Peyer's patch (tissue), 4 donors: Measurements from ENCODE around the gene SOCS7.

Source experiments
- POLR2A ChIP-seq, 2 donors: fragments of 450-650 bp; IDR thresholded peaks; one replicate each; pipeline ENCODE4 v1.5.1; 2017; ENCODE audit warnings: antibody characterized with exemption in 2 of 2, mild to moderate bottlenecking in 2 of 2, moderate library complexity in 2 of 2
- TF ChIP-seq, protein P1 (sequence below), 6 experiments: fragments of 450-650 bp in 4 of 6; fragments of 200-600 bp in 2 of 6; sonication (generic) in 1 of 6; IDR thresholded peaks; one replicate each; pipeline ENCODE4 v1.5.1; 2017 to 2019; ENCODE audit warnings: antibody characterized with exemption in 6 of 6, mild to moderate bottlenecking in 3 of 6, moderate library complexity in 1 of 6

DNA sequence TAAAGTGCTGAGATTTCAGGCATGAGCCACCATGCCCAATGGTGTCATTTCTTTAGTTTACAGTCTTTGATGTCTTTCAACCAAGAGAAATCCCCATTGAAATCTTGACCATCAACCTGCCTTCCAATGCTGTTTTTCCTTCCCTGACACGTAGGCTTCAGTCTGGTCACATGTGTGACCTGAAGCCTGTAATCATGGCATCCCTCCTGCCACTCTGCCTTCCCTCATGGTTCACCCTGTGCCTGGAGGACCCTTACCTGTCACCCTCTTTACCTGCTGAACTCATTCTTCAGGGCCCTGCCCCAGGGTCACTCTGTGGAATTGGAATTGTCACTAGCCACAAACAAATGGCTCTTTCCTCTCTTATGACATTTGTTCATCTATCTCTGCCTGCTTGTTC, 58.6 kb downstream of the SOCS7 start:
- TF ChIP-seq, protein P1, sequence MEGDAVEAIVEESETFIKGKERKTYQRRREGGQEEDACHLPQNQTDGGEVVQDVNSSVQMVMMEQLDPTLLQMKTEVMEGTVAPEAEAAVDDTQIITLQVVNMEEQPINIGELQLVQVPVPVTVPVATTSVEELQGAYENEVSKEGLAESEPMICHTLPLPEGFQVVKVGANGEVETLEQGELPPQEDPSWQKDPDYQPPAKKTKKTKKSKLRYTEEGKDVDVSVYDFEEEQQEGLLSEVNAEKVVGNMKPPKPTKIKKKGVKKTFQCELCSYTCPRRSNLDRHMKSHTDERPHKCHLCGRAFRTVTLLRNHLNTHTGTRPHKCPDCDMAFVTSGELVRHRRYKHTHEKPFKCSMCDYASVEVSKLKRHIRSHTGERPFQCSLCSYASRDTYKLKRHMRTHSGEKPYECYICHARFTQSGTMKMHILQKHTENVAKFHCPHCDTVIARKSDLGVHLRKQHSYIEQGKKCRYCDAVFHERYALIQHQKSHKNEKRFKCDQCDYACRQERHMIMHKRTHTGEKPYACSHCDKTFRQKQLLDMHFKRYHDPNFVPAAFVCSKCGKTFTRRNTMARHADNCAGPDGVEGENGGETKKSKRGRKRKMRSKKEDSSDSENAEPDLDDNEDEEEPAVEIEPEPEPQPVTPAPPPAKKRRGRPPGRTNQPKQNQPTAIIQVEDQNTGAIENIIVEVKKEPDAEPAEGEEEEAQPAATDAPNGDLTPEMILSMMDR (IDR thresholded peaks at IDR 0.05), result no peak
- TF ChIP-seq POLR2A (IDR thresholded peaks at IDR 0.05), result no peak
